Muscle of back (tissue), 11 donors: Measurements from ENCODE around the gene FAM171A2. TPM values are rescaled to one million over a fixed set of nuclear protein-coding genes. Genes with fewer than 3 reads are reported as not detected.
A peak's percentile ranks its signal among the peaks of the same experiment; 100 is the strongest.

Source experiments
- DNase-seq, 3 donors: peaks; one replicate each; pipeline versions ENCODE4 v3.0.0 to v3.0.0-alpha.2; 2013
- polyA plus RNA-seq, 10 donors: library from polyadenylated mRNA; unstranded; fragments of 120-200 nt; gene quantifications; one replicate each; pipeline ENCODE4 v1.2.1, GENCODE V29; 2013; ENCODE audit not compliant: insufficient read length in 10 of 10

FAM171A2 gene
- polyA plus RNA-seq, 10 donors = 44.1 to 84.8 (median 64.4) TPM

GRCh38 chr17:44323359-44324091, 40.1 kb downstream of the FAM171A2 start:
- no peak for DNase-seq

- DNase-seq = no peak
These were observed 41.3 kb downstream of the FAM171A2 start for GRCh38 chr17:44322236-44322895.

GRCh38 chr17:44321246-44322120, 42.2 kb downstream of the FAM171A2 start:
- DNase-seq = no peak

- DNase-seq = no peak
These were observed 43.6 kb downstream of the FAM171A2 start for GRCh38 chr17:44320066-44320465.

- DNase-seq = no peak
These were observed 45.4 kb downstream of the FAM171A2 start for GRCh38 chr17:44318077-44318892.

GRCh38 chr17:44317545-44317944, 46.1 kb downstream of the FAM171A2 start:
- no peak for DNase-seq

- no peak for DNase-seq
These were observed 47.6 kb downstream of the FAM171A2 start for GRCh38 chr17:44315760-44316731.

GRCh38 chr17:44314869-44315661, 48.6 kb downstream of the FAM171A2 start:
- DNase-seq = no peak

GRCh38 chr17:44314524-44314868, 49.2 kb downstream of the FAM171A2 start:
- DNase-seq = no peak

- DNase-seq = no peak
These were observed 49.6 kb downstream of the FAM171A2 start for GRCh38 chr17:44314031-44314430.

GRCh38 chr17:44312396-44313104, 51.1 kb downstream of the FAM171A2 start:
- DNase-seq = no peak

- no peak for DNase-seq
These were observed 52.0 kb downstream of the FAM171A2 start for GRCh38 chr17:44311562-44312181.

- DNase-seq = no peak
These were observed 52.9 kb downstream of the FAM171A2 start for GRCh38 chr17:44310609-44311376.

- DNase-seq = no peak
These were observed 53.5 kb downstream of the FAM171A2 start for GRCh38 chr17:44310188-44310587.

- no peak for DNase-seq
These were observed 54.2 kb downstream of the FAM171A2 start for GRCh38 chr17:44309472-44309871.

GRCh38 chr17:44308865-44309264, 54.8 kb downstream of the FAM171A2 start:
- no peak for DNase-seq

GRCh38 chr17:44308320-44308818, 55.3 kb downstream of the FAM171A2 start, which contains the start of gene RUNDC3A:
Gene RUNDC3A (plus strand): TSS chr17:44308601. CDS start chr17:44308833, 232 bp downstream.
- peak; percentile 79 to 96 (median 92) for DNase-seq
